GM19397 (cell line): Measurements from ENCODE around the gene ACTA2.
A peak's percentile ranks its signal among the peaks of the same experiment; 100 is the strongest.

ENCODE experiments used
- ATAC-seq: cut with Tn5 transposase; IDR thresholded peaks from one replicate; pipeline ENCODE4 v1.9.1; 2021; ENCODE audit warnings: mild to moderate bottlenecking, moderate library complexity; ENCODE audit not compliant: unreplicated experiment

The ACTA2 gene

GRCh38 chr10:88896994-88897853 is 55.3 kb downstream of the ACTA2 start:
- no peak for ATAC-seq

GRCh38 chr10:88896372-88896993 is 56.1 kb downstream of the ACTA2 start:
- no peak for ATAC-seq

- ATAC-seq = no peak
Measured at GRCh38 chr10:88895250-88895649, 57.3 kb downstream of the ACTA2 start.

GRCh38 chr10:88893611-88894010 is 59.0 kb downstream of the ACTA2 start:
- ATAC-seq = no peak

GRCh38 chr10:88892222-88892967 is 60.2 kb downstream of the ACTA2 start:
- no peak for ATAC-seq

- ATAC-seq = no peak
Measured at GRCh38 chr10:88890681-88891381, 61.7 kb downstream of the ACTA2 start.

GRCh38 chr10:88889559-88890337 is 62.8 kb downstream of the ACTA2 start:
- ATAC-seq = peak; percentile 69

- no peak for ATAC-seq
Measured at GRCh38 chr10:88888810-88889445, 63.6 kb downstream of the ACTA2 start.

- peak; percentile 49 for ATAC-seq
Measured at GRCh38 chr10:88886557-88886956, 66.0 kb downstream of the ACTA2 start.
